K562 (cell line): ENCODE data around the gene PDCD1. TPM values are rescaled to one million over a fixed set of nuclear protein-coding genes. Genes with fewer than 3 reads are reported as not detected.

ENCODE experiments used
- ATAC-seq: fragments of 200-7000 bp; cut with Tn5 transposase; 3 replicates; pipeline ENCODE4 v1.9.1; 2020; ENCODE audit warnings: moderate library complexity
- BruUV-seq: library from RNA; stranded (reverse); fragments of 400-500 nt; replicated peaks from 2 replicates; lab custom pipeline; 2021; lab: Mats Ljungman, UMichigan
- CTCF ChIA-PET: fragments of 300-600 bp; formaldehyde crosslinking; extraction: SDS; loops from one replicate; lab custom pipeline; 2021; ENCODE audit warnings: low intra/inter-chr PET ratio; lab: Yijun Ruan, JAX
- POLR2A ChIA-PET: fragments of 300-600, 350-650 bp; sonication (Branson Sonifier 250); formaldehyde crosslinking; extraction: SDS; loops from one replicate; lab custom pipeline; 2021; ENCODE audit warnings: antibody characterized with exemption, inconsistent platforms; lab: Yijun Ruan, JAX
- DNase-seq, 4 experiments: peaks; one replicate each; pipeline versions ENCODE4 v3.0.0 to v3.0.0-alpha.2; 2011 to 2018; ENCODE audit warnings: low spot score in 3 of 4, mixed read lengths in 3 of 4; ENCODE audit errors: extremely low read depth in 1 of 4
- FAIRE-seq: peaks from 2 replicates; lab custom pipeline; 2011; peaks lifted over from hg19 to GRCh38; lab: Jason Lieb, UNC
- H2AFZ ChIP-seq: 2 replicates; pipeline ENCODE4 v1.6.0; 2011; ENCODE audit warnings: low read depth, low read length, control low read depth, inconsistent platforms
- H3K27ac ChIP-seq: fragments of 200-600 bp; 3 replicates; pipeline ENCODE4 v1.8.0; 2011; ENCODE audit warnings: low read depth, mild to moderate bottlenecking, control low read depth, inconsistent platforms, low read length, moderate library complexity, mixed read lengths; ENCODE audit errors: extremely low read depth
- H3K27me3 ChIP-seq, 2 experiments: fragments of 300-600 bp in 1 of 2; 2 replicates in 1 of 2; 3 replicates in 1 of 2; pipeline versions ENCODE4 v1.6.0 to v1.8.0; 2011; ENCODE audit warnings: inconsistent platforms in 2 of 2, low read length in 2 of 2, mild to moderate bottlenecking in 1 of 2, mixed read lengths in 1 of 2, moderate library complexity in 1 of 2; ENCODE audit not compliant: control insufficient read depth in 2 of 2, insufficient read depth in 2 of 2
- H3K36me3 ChIP-seq: fragments of 300-600 bp; 3 replicates; pipeline ENCODE4 v1.8.0; 2011; ENCODE audit warnings: mild to moderate bottlenecking, low read length, inconsistent platforms; ENCODE audit not compliant: control insufficient read depth, insufficient read depth
- H3K4me1 ChIP-seq, 2 experiments: fragments of 200-600 bp in 1 of 2; replicated peaks in 1 of 2; 2 replicates in 1 of 2; 3 replicates in 1 of 2; pipeline versions ENCODE4 v1.5.1 to v1.8.0; 2011; ENCODE audit warnings: inconsistent platforms in 2 of 2, low read length in 2 of 2, mild to moderate bottlenecking in 1 of 2, mixed read lengths in 1 of 2, moderate library complexity in 1 of 2; ENCODE audit not compliant: control insufficient read depth in 2 of 2, insufficient read depth in 2 of 2
- H3K4me2 ChIP-seq: 2 replicates; pipeline ENCODE4 v1.6.1; 2011; ENCODE audit warnings: low read length, control low read depth, inconsistent platforms, mixed read lengths; ENCODE audit not compliant: insufficient read depth
- H3K4me3 ChIP-seq: fragments of 200-600 bp; sonication (generic), shearing (Covaris generic); 2 replicates; pipeline ENCODE4 v1.5.1; 2016; ENCODE audit warnings: control low read depth, inconsistent platforms
- H3K79me2 ChIP-seq: fragments of 200-600 bp; 3 replicates; pipeline ENCODE4 v1.8.0; 2011; ENCODE audit warnings: low read length, inconsistent platforms; ENCODE audit not compliant: control insufficient read depth, insufficient read depth
- H3K9ac ChIP-seq, 2 experiments: 2 replicates each; pipeline versions ENCODE4 v1.6.0 to v1.6.1; 2011; ENCODE audit warnings: low read depth in 2 of 2, low read length in 2 of 2, control low read depth in 1 of 2, inconsistent platforms in 1 of 2, mild to moderate bottlenecking in 1 of 2, mixed read lengths in 1 of 2; ENCODE audit not compliant: insufficient read depth in 1 of 2
- H3K9me1 ChIP-seq: one replicate; pipeline ENCODE4 v1.6.0; 2011; ENCODE audit warnings: inconsistent platforms, mild to moderate bottlenecking, low read length, moderate library complexity; ENCODE audit not compliant: control insufficient read depth, insufficient read depth
- H3K9me3 ChIP-seq: replicated peaks from 2 replicates; pipeline ENCODE4 v1.5.1; 2011; ENCODE audit warnings: low read depth, low read length, inconsistent platforms; ENCODE audit not compliant: control insufficient read depth, insufficient read depth
- H4K20me1 ChIP-seq: replicated peaks from 2 replicates; pipeline ENCODE4 v1.6.1; 2011; ENCODE audit warnings: low read length, inconsistent platforms, mixed read lengths; ENCODE audit not compliant: control insufficient read depth, insufficient read depth
- MYC ChIP-seq, 2 experiments: fragments of 250-450 bp in 1 of 2; sonication (Bioruptor Pico) in 1 of 2; IDR thresholded peaks; 2 replicates each; pipeline versions ENCODE4 v1.5.1 to v1.6.1; 2012 to 2021; ENCODE audit warnings: low read depth in 2 of 2, borderline replicate concordance in 1 of 2, improper control_type of control experiment in 1 of 2, low read length in 1 of 2, mild to moderate bottlenecking in 1 of 2, moderate library complexity in 1 of 2
- WGBS: fragments of 100-300 bp; shearing (Covaris generic); methylation state at CpG from one replicate; pipeline ENCODE4 v1.1.6; 2016; ENCODE audit warnings: low coverage, mixed read lengths; ENCODE audit not compliant: insufficient coverage; ENCODE audit errors: missing lambda C conversion rate; 5-methylcytosine and 5-hydroxymethylcytosine counted together
- in situ Hi-C: fragments of 300-500 bp; cut with MboI; formaldehyde crosslinking; loops from 4 replicates; pipeline ENCODE4 v1.15.0; 2018; ENCODE audit warnings: inconsistent platforms, mixed read lengths
- intact Hi-C: fragments of 100-400 bp; cut with micrococcal nuclease; formaldehyde crosslinking; loops from 2 replicates; pipeline ENCODE4 v1.14.2; 2022
- polyA plus RNA-seq, 8 experiments: library from polyadenylated mRNA; depleted of rRNA in 4 of 8; stranded (reverse) in 5 of 8; unstranded in 3 of 8; fragments of >200 nt; fragmentation: Nextera tagmentation in 2 of 8; fragmentation: Illumina TruSeq in 1 of 8; extraction: Ambion mirVana in 2 of 8; extraction: Trizol in 1 of 8; gene quantifications; 2 replicates each; pipeline versions ENCODE4 v1.2.1 to v1.2.3, GENCODE V29; 2011 to 2014; ENCODE audit warnings: inconsistent platforms in 1 of 8, missing spikeins in 1 of 8
- total RNA-seq, 7 experiments: library from RNA; depleted of rRNA in 6 of 7; stranded (reverse); fragments of >200 nt in 6 of 7; fragmentation: Illumina TruSeq in 2 of 7; extraction: Trizol in 2 of 7; gene quantifications; 2 replicates each; pipeline versions ENCODE4 v1.2.1 to v1.2.3, GENCODE V29; 2011 to 2021; ENCODE audit warnings: low replicate concordance in 1 of 7
- TF ChIP-seq, protein P1 (sequence below), 2 experiments: fragments of 450-650 bp in 1 of 2; sonication (generic) in 1 of 2; formaldehyde crosslinking; conservative IDR thresholded peaks; 2 replicates each; pipeline versions ENCODE4 v1.4.0 to v1.8.1; 2020 to 2022; ENCODE audit warnings: mild to moderate bottlenecking in 1 of 2, missing genetic modification reagents in 1 of 2

The PDCD1 gene
- total and polyA plus RNA-seq, 9 of the 15 experiments (the other 6 are each of a cell fraction or from before 2014, with no cell fraction given), result 0.15 to 2.5 (median 1.0) TPM; not detected in 2

DNA sequence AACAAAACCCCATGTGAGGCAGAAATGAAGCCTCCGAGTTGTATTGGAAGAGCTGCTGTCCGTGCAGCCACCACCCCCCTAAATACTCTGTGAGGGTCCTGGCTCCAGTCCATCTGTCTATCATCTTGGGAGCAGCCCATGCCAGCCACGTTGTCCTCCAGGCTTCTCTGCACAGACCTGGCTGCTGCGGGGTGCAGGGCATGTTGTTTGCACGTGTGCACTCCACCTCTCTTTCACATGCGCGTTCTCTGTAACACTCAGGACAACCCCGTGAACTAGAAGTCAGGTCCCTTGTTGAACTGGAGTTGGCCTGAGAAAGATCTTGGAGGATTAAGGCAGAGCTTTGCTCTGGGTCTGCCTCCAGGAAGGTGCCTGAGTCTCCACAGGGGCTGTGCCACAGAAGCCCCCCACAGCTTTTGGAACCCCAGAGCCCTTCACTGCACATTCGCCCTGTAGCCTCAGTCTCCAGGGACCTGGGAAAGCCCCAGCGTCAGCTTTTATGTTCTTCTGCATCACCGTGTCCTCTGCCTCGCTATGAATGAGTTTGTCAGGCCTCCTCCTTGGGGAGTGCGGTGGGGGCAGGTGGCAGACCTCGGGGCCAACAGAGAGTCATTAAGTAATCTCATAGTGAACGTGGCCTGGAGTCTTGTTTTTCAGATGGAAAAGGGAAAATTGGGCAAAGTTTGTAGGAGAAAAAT, 27.4 kb upstream of the PDCD1 start:
- Histone ChIP-seq H3K27me3 (no peaks in the 10 kb centered on the region), H3K4me2 (no peak overlapping the region), H4K20me1 (no peaks in the 10 kb centered on the region), H3K4me3 (no peak overlapping the region), H3K9me3 (no peaks in the 10 kb centered on the region), H3K9me1 (no peaks in the 10 kb centered on the region), H3K9ac (no peak overlapping the region; a peak in 2 of 4 replicates), H3K36me3 (no peaks in the 10 kb centered on the region), H2AFZ (no peak overlapping the region), H3K27ac (no peak overlapping the region), H3K4me1 (peaks cover 8 to 23% of the 10 kb centered on the region in 2 experiments; a peak in 4 of 5 replicates), H3K79me2 (no peaks in the 10 kb centered on the region)
- ATAC-seq, result no peak
- no peak for DNase-seq
- TF ChIP-seq MYC (IDR thresholded peaks at IDR 0.05; ENCODE audit: low read depth, low read length) (no peak), MYC (CRISPR knock-in tag; IDR thresholded peaks at IDR 0.05; ENCODE audit: borderline replicate concordance, low read depth) (no peak)
- TF ChIP-seq, protein P1, sequence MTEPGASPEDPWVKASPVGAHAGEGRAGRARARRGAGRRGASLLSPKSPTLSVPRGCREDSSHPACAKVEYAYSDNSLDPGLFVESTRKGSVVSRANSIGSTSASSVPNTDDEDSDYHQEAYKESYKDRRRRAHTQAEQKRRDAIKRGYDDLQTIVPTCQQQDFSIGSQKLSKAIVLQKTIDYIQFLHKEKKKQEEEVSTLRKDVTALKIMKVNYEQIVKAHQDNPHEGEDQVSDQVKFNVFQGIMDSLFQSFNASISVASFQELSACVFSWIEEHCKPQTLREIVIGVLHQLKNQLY (CRISPR knock-in tag; conservative IDR thresholded peaks at IDR 0.05), result no peak
- intact Hi-C loops, result no loop called here
- in situ Hi-C loops, result no loop called here
- no TSS peak for BruUV-seq
- WGBS, result 54% methylated on average over 14 of the region's 15 CpGs
- ChIA-PET POLR2A (interaction anchor here (0.6 kb wide), 1 partner anchor 132 kb away, joined by 3 read pairs; no protein-coding TSS in a partner anchor), CTCF (no interaction called here)
- FAIRE-seq, result no peak
